OCI-LY1 (cell line): ENCODE results near the gene XPO1.

Experiments used
- H2AFZ ChIP-seq: fragments of 200-600 bp; sonication (generic), shearing (Covaris generic); 2 replicates; pipeline ENCODE4 v1.6.0; 2014; ENCODE audit warnings: antibody characterized with exemption, mild to moderate bottlenecking, low read length
- H3F3A ChIP-seq: fragments of 200-600 bp; sonication (generic), shearing (Covaris generic); 2 replicates; pipeline ENCODE4 v1.6.0; 2014; ENCODE audit warnings: mild to moderate bottlenecking, antibody characterized with exemption, low read length, moderate library complexity; ENCODE audit not compliant: insufficient read depth
- H3K27ac ChIP-seq: fragments of 200-600 bp; sonication (generic); 2 replicates; pipeline ENCODE4 v1.5.1; 2014; ENCODE audit warnings: low read length, mixed run types, mild to moderate bottlenecking, low read depth; ENCODE audit not compliant: poor library complexity, severe bottlenecking
- H3K27me3 ChIP-seq: fragments of 200-600 bp; sonication (generic); 2 replicates; pipeline ENCODE4 v1.6.0; 2014; ENCODE audit warnings: antibody characterized with exemption, mild to moderate bottlenecking, low read length, moderate library complexity; ENCODE audit not compliant: insufficient read depth
- H3K36me3 ChIP-seq: fragments of 200-600 bp; sonication (generic); 2 replicates; pipeline ENCODE4 v1.6.1; 2014; ENCODE audit warnings: mild to moderate bottlenecking, antibody characterized with exemption, low read length, moderate library complexity, mixed read lengths; ENCODE audit not compliant: insufficient read depth
- H3K4me1 ChIP-seq: fragments of 200-600 bp; sonication (generic); 2 replicates; pipeline ENCODE4 v1.5.1; 2014; ENCODE audit warnings: mild to moderate bottlenecking, low read length, moderate library complexity; ENCODE audit not compliant: insufficient read depth, severe bottlenecking
- H3K4me2 ChIP-seq: fragments of 200-600 bp; sonication (generic), shearing (Covaris generic); 2 replicates; pipeline ENCODE4 v1.6.1; 2014; ENCODE audit warnings: low read length
- H3K4me3 ChIP-seq: fragments of 200-600 bp; sonication (generic); 2 replicates; pipeline ENCODE4 v1.5.1; 2014; ENCODE audit warnings: low read length, low read depth, mild to moderate bottlenecking, mixed read lengths; ENCODE audit not compliant: poor library complexity, severe bottlenecking
- H3K79me2 ChIP-seq: fragments of 200-600 bp; shearing (Covaris generic); 2 replicates; pipeline ENCODE4 v1.6.1; 2016; ENCODE audit warnings: mixed run types, low read length, mixed read lengths; ENCODE audit not compliant: insufficient read depth
- H3K9ac ChIP-seq: fragments of 200-600 bp; sonication (generic), shearing (Covaris generic); 2 replicates; pipeline ENCODE4 v1.6.1; 2014; ENCODE audit warnings: mild to moderate bottlenecking, low read length, mixed read lengths
- H3K9me2 ChIP-seq: fragments of 200-600 bp; sonication (generic), shearing (Covaris generic); 2 replicates; pipeline ENCODE4 v1.6.1; 2014; ENCODE audit warnings: low read depth, mild to moderate bottlenecking, low read length, mixed read lengths
- H3K9me3 ChIP-seq: fragments of 200-600 bp; shearing (Covaris generic); 2 replicates; pipeline ENCODE4 v1.6.1; 2014; ENCODE audit warnings: low read length, mixed read lengths
- H4K20me1 ChIP-seq: fragments of 200-600 bp; sonication (generic), shearing (Covaris generic); 2 replicates; pipeline ENCODE4 v1.6.0; 2016; ENCODE audit warnings: mild to moderate bottlenecking, low read length; ENCODE audit not compliant: insufficient read depth
- CTCF ChIP-seq: fragments of 200-600 bp; sonication (generic), shearing (Covaris generic); IDR thresholded peaks from 2 replicates; pipeline ENCODE4 v1.5.1; 2017; ENCODE audit warnings: mild to moderate bottlenecking, antibody characterized with exemption, low read length, moderate library complexity, mixed read lengths
- EZH2 ChIP-seq: fragments of 200-600 bp; sonication (generic), shearing (Covaris generic); IDR thresholded peaks from 2 replicates; pipeline ENCODE4 v1.8.0; 2017; ENCODE audit warnings: borderline replicate concordance, mixed run types, mild to moderate bottlenecking, antibody characterized with exemption, low read length, moderate library complexity, mixed read lengths

The XPO1 gene

GRCh38 chr2:61529944-61530735, 8.0 kb downstream of the XPO1 start:
- TF ChIP-seq CTCF (no peak), EZH2 (no peak)

GRCh38 chr2:61520261-61520660, 17.9 kb downstream of the XPO1 start:
- H4K20me1 ChIP-seq, result 0 out of 2 replicates have a peak, but pooled peaks cover 11% of the 10 kb centered on the region
- H3K27me3 ChIP-seq, result no peaks in the 10 kb centered on the region
- peaks cover 89% of the 10 kb centered on the region for H3K79me2 ChIP-seq
- H3K9me2 ChIP-seq, result no peaks in the 10 kb centered on the region
- H2AFZ ChIP-seq, result no peak overlapping the region
- no peaks in the 10 kb centered on the region for H3K9me3 ChIP-seq
- H3K9ac ChIP-seq, result no peak overlapping the region
- H3K4me1 ChIP-seq, result peaks cover 4% of the 10 kb centered on the region
- H3K27ac ChIP-seq, result no peak overlapping the region
- H3K4me2 ChIP-seq, result no peak overlapping the region
- H3K4me3 ChIP-seq, result no peak overlapping the region
- no peaks in the 10 kb centered on the region for H3F3A ChIP-seq
- TF ChIP-seq CTCF (no peak), EZH2 (no peak)
- H3K36me3 ChIP-seq, result peaks cover 95% of the 10 kb centered on the region

More at GRCh38 chr2:61529944-61530735, 8.0 kb downstream of the XPO1 start:
- peaks cover 87% of the 10 kb centered on the region for H3K36me3 ChIP-seq
- peaks cover 67% of the 10 kb centered on the region for H3K4me1 ChIP-seq
- no peaks in the 10 kb centered on the region for H3K9me2 ChIP-seq
- no peak overlapping the region for H3K4me2 ChIP-seq
- H3F3A ChIP-seq, result no peaks in the 10 kb centered on the region
- no peak overlapping the region for H3K27ac ChIP-seq
- H3K4me3 ChIP-seq, result no peak overlapping the region
- no peak overlapping the region for H3K9ac ChIP-seq
- H4K20me1 ChIP-seq, result peaks cover 7% of the 10 kb centered on the region
- H2AFZ ChIP-seq, result no peak overlapping the region
- no peaks in the 10 kb centered on the region for H3K27me3 ChIP-seq
- no peaks in the 10 kb centered on the region for H3K9me3 ChIP-seq
- peaks cover 100% of the 10 kb centered on the region for H3K79me2 ChIP-seq

- peaks cover 79% of the 10 kb centered on the region for H3K79me2 ChIP-seq
- no peak for TF ChIP-seq CTCF
- no peak for TF ChIP-seq EZH2
- no peaks in the 10 kb centered on the region for H3F3A ChIP-seq
- peaks cover 99% of the 10 kb centered on the region for H3K36me3 ChIP-seq
- H3K4me2 ChIP-seq, result no peak overlapping the region
- peaks cover 4% of the 10 kb centered on the region; the same call in 1 of the 2 replicates for H4K20me1 ChIP-seq
- H3K4me1 ChIP-seq, result peaks cover 8% of the 10 kb centered on the region
- H3K9me2 ChIP-seq, result no peaks in the 10 kb centered on the region
- no peaks in the 10 kb centered on the region for H3K9me3 ChIP-seq
- H3K9ac ChIP-seq, result no peak overlapping the region
- H3K27me3 ChIP-seq, result no peaks in the 10 kb centered on the region
- H2AFZ ChIP-seq, result no peak overlapping the region
- no peak overlapping the region for H3K27ac ChIP-seq
- no peak overlapping the region for H3K4me3 ChIP-seq
Measured at GRCh38 chr2:61512768-61513398, 25.3 kb downstream of the XPO1 start.
